Glutamatergic neuron (in vitro differentiated cells): Measurements from ENCODE around the gene PBX1. TPM values are rescaled to one million over a fixed set of nuclear protein-coding genes. Genes with fewer than 3 reads are reported as not detected.

Experiments used
- DNase-seq: peaks from one replicate; pipeline ENCODE4 v3.0.0; 2022
- H3K27ac Mint-ChIP-seq: one replicate; pipeline ENCODE4 v1.8.0; 2020; ENCODE audit warnings: mild to moderate bottlenecking, mixed read lengths, inconsistent platforms; ENCODE audit not compliant: unreplicated experiment
- H3K27me3 Mint-ChIP-seq: one replicate; pipeline ENCODE4 v1.8.0; 2020; ENCODE audit warnings: mild to moderate bottlenecking, moderate library complexity, mixed read lengths, inconsistent platforms; ENCODE audit not compliant: unreplicated experiment
- H3K36me3 Mint-ChIP-seq: one replicate; pipeline ENCODE4 v1.8.0; 2020; ENCODE audit warnings: mild to moderate bottlenecking, mixed read lengths, inconsistent platforms; ENCODE audit not compliant: unreplicated experiment
- H3K4me1 Mint-ChIP-seq: one replicate; pipeline ENCODE4 v1.8.0; 2020; ENCODE audit warnings: mild to moderate bottlenecking, low read depth, mixed read lengths, inconsistent platforms; ENCODE audit not compliant: unreplicated experiment
- H3K4me3 Mint-ChIP-seq: one replicate; pipeline ENCODE4 v1.8.0; 2020; ENCODE audit warnings: mild to moderate bottlenecking, mixed read lengths, inconsistent platforms; ENCODE audit not compliant: unreplicated experiment
- H3K9me3 Mint-ChIP-seq: one replicate; pipeline ENCODE4 v1.8.0; 2020; ENCODE audit warnings: mild to moderate bottlenecking, moderate library complexity, mixed read lengths, inconsistent platforms; ENCODE audit not compliant: unreplicated experiment
- long read RNA-seq: library from polyadenylated mRNA; unstranded; transcript quantifications from one replicate; pipeline ENCODE4 v2.0.0, GENCODE V29; 2020; ENCODE audit not compliant: unreplicated experiment
- total RNA-seq: library from RNA; stranded (reverse); fragmentation: NEBNext Ultra II Directional; extraction: Animal tissue kit (Norgen Biotek cat#: 25700); gene quantifications from one replicate; pipeline ENCODE4 v1.2.1, GENCODE V29; 2021; ENCODE audit not compliant: unreplicated experiment
- TF ChIP-seq, protein P1 (sequence below): fragments of 200-600 bp; sonication (generic); IDR thresholded peaks from one replicate; pipeline ENCODE4 v1.5.0; 2021; ENCODE audit not compliant: partially characterized antibody, unreplicated experiment

The PBX1 gene
- total RNA-seq: 98.7 TPM
- long read RNA-seq, partial matches to known transcripts: 0 of 3 reads
- long read RNA-seq, other reads (novel, unspliced or antisense): 3 of 3 reads

GRCh38 chr1:164558461-164559341 lies at the start of gene PBX1:
Gene PBX1, plus strand, starts transcription at chr1:164559184.
- no peaks in the 10 kb centered on the region for H3K36me3 Mint-ChIP-seq

GRCh38 chr1:164510435-164510834 lies 48.5 kb upstream of the PBX1 start:
- no peak for DNase-seq

More at GRCh38 chr1:164558461-164559341, at the start of gene PBX1:
- DNase-seq: peak; percentile 94
- H3K27me3 Mint-ChIP-seq: peaks cover 8% of the 10 kb centered on the region
- peak within 1 kb of the TSS; percentile 98 for H3K27ac Mint-ChIP-seq
- peaks cover 6% of the 10 kb centered on the region for H3K9me3 Mint-ChIP-seq
- TF ChIP-seq, protein P1, sequence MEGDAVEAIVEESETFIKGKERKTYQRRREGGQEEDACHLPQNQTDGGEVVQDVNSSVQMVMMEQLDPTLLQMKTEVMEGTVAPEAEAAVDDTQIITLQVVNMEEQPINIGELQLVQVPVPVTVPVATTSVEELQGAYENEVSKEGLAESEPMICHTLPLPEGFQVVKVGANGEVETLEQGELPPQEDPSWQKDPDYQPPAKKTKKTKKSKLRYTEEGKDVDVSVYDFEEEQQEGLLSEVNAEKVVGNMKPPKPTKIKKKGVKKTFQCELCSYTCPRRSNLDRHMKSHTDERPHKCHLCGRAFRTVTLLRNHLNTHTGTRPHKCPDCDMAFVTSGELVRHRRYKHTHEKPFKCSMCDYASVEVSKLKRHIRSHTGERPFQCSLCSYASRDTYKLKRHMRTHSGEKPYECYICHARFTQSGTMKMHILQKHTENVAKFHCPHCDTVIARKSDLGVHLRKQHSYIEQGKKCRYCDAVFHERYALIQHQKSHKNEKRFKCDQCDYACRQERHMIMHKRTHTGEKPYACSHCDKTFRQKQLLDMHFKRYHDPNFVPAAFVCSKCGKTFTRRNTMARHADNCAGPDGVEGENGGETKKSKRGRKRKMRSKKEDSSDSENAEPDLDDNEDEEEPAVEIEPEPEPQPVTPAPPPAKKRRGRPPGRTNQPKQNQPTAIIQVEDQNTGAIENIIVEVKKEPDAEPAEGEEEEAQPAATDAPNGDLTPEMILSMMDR: no peak
- peaks cover 13% of the 10 kb centered on the region for H3K4me1 Mint-ChIP-seq
- H3K4me3 Mint-ChIP-seq: peak within 1 kb of the TSS; percentile 100

GRCh38 chr1:164511001-164511705 lies 47.8 kb upstream of the PBX1 start:
- Mint-ChIP-seq H3K27me3 (no peaks in the 10 kb centered on the region), H3K27ac (peak overlapping the region; percentile 9)
- TF ChIP-seq, protein P1: no peak

More at GRCh38 chr1:164510435-164510834, 48.5 kb upstream of the PBX1 start:
- TF ChIP-seq, protein P1: no peak
- Mint-ChIP-seq H3K9me3 (peaks cover 2% of the 10 kb centered on the region), H3K36me3 (peaks cover 4% of the 10 kb centered on the region), H3K4me1 (no peaks in the 10 kb centered on the region), H3K4me3 (no peak overlapping the region), H3K27me3 (no peaks in the 10 kb centered on the region), H3K27ac (no peak overlapping the region)

DNA sequence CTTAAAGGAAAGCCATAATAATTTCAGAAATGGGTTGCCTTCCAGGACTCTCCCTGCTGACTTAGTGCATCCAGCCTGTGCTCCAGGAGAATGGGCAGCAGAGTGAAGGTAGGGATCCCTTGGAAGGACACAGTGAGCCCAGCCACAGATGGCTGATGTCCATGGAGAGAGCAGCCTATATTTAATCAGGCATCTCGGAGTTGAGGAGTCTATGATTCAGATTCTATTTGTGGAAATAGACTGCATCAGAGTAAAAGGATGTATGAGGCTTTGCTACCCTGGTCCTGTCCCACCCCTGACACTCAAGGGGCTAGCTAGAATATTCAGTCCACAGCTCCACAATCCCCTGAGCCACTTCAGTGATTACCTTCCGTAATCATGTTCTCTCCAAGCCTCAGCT lies 43.8 kb upstream of the PBX1 start:
- no peaks in the 10 kb centered on the region for H3K9me3 Mint-ChIP-seq
- no peak overlapping the region for H3K4me3 Mint-ChIP-seq
- H3K4me1 Mint-ChIP-seq: peaks cover 30% of the 10 kb centered on the region
- TF ChIP-seq, protein P1: no peak
- DNase-seq: no peak
- no peaks in the 10 kb centered on the region for H3K36me3 Mint-ChIP-seq
- no peak overlapping the region for H3K27ac Mint-ChIP-seq
- no peaks in the 10 kb centered on the region for H3K27me3 Mint-ChIP-seq

More at GRCh38 chr1:164511001-164511705, 47.8 kb upstream of the PBX1 start:
- Mint-ChIP-seq H3K4me1 (peaks cover 4% of the 10 kb centered on the region), H3K36me3 (peaks cover 4% of the 10 kb centered on the region), H3K4me3 (no peak overlapping the region), H3K9me3 (peaks cover 2% of the 10 kb centered on the region)
- no peak for DNase-seq
